AG04450 (cell line): ENCODE measurements around the gene CDK14. TPM values are rescaled to one million over a fixed set of nuclear protein-coding genes. Genes with fewer than 3 reads are reported as not detected.

Experiments
- CTCF ChIA-PET: fragments of 300-600, 350-600 bp; formaldehyde crosslinking; extraction: SDS; loops from one replicate; lab custom pipeline; 2022; ENCODE audit warnings: antibody characterized with exemption, inconsistent platforms; lab: Charles Lee
- POLR2A ChIA-PET: fragments of 350-600 bp; formaldehyde crosslinking; extraction: SDS; loops from one replicate; lab custom pipeline; 2021; ENCODE audit warnings: antibody characterized with exemption, inconsistent platforms; lab: Yijun Ruan, JAX
- DNase-seq: peaks from one replicate; pipeline ENCODE4 v3.0.0-alpha.2; 2011; ENCODE audit warnings: low read depth, low spot score
- H3K27ac ChIP-seq: one replicate; pipeline ENCODE4 v1.5.1; 2012; ENCODE audit warnings: low read depth, low read length, control low read depth
- H3K27me3 ChIP-seq: one replicate; pipeline ENCODE4 v1.6.0; 2012; ENCODE audit warnings: low read length; ENCODE audit not compliant: control insufficient read depth, insufficient read depth
- H3K4me3 ChIP-seq: 2 replicates; pipeline ENCODE4 v1.5.1; 2011; ENCODE audit warnings: mild to moderate bottlenecking, low read depth, low read length, control low read depth
- H3K9me3 ChIP-seq: 2 replicates; pipeline ENCODE4 v1.5.1; 2012; ENCODE audit warnings: low read length; ENCODE audit not compliant: control insufficient read depth, insufficient read depth
- CTCF ChIP-seq: IDR thresholded peaks from 2 replicates; pipeline ENCODE4 v1.5.1; 2011; ENCODE audit warnings: low read depth, low read length, control low read depth, inconsistent platforms
- polyA plus RNA-seq: library from polyadenylated mRNA; depleted of rRNA; stranded (reverse); fragments of >200 nt; gene quantifications from 2 replicates; pipeline ENCODE4 v1.2.3, GENCODE V29; 2011

Gene CDK14
- polyA plus RNA-seq, 1 experiment, result 28.4 TPM

- POLR2A ChIA-PET, result no interaction called here
- Histone ChIP-seq H3K27ac (no peak overlapping the region), H3K4me3 (no peak overlapping the region), H3K9me3 (no peaks in the 10 kb centered on the region), H3K27me3 (no peaks in the 10 kb centered on the region)
- no peak for TF ChIP-seq CTCF
- CTCF ChIA-PET, result interaction anchor here (1.4 kb wide), 1 partner anchor 10 kb away, joined by 3 read pairs; no protein-coding TSS in a partner anchor
- DNase-seq, result no peak
Measured at GRCh38 chr7:91194841-91195240, 598.7 kb downstream of the CDK14 start.

GRCh38 chr7:91196058-91196457, 599.9 kb downstream of the CDK14 start:
- DNase-seq, result no peak
- no peak for TF ChIP-seq CTCF
- CTCF ChIA-PET, result interaction anchor here (1.4 kb wide), 1 partner anchor 9 kb away, joined by 3 read pairs; no protein-coding TSS in a partner anchor

GRCh38 chr7:91198371-91198770, 602.2 kb downstream of the CDK14 start:
- H3K27ac ChIP-seq, result no peak overlapping the region
- no peak overlapping the region for H3K4me3 ChIP-seq
- H3K27me3 ChIP-seq, result no peaks in the 10 kb centered on the region
- no peak for TF ChIP-seq CTCF
- H3K9me3 ChIP-seq, result no peaks in the 10 kb centered on the region
- no peak for DNase-seq
- POLR2A ChIA-PET, result no interaction called here
- CTCF ChIA-PET, result no interaction called here

More at GRCh38 chr7:91196058-91196457, 599.9 kb downstream of the CDK14 start:
- H3K9me3 ChIP-seq, result no peaks in the 10 kb centered on the region
- no peaks in the 10 kb centered on the region for H3K27me3 ChIP-seq
- no peak overlapping the region for H3K4me3 ChIP-seq
- no peak overlapping the region for H3K27ac ChIP-seq
- POLR2A ChIA-PET, result no interaction called here

- no peak for TF ChIP-seq CTCF
- POLR2A ChIA-PET, result no interaction called here
- CTCF ChIA-PET, result interaction anchor here (0.5 kb wide), 1 partner anchor 41 kb away, joined by 3 read pairs; no protein-coding TSS in a partner anchor
Measured at GRCh38 chr7:91199601-91200000, 603.5 kb downstream of the CDK14 start.

GRCh38 chr7:91201442-91202113, 605.5 kb downstream of the CDK14 start:
- POLR2A ChIA-PET, result no interaction called here
- no peaks in the 10 kb centered on the region for H3K27me3 ChIP-seq
- no peak overlapping the region for H3K4me3 ChIP-seq
- CTCF ChIA-PET, result no interaction called here
- no peak overlapping the region for H3K27ac ChIP-seq
- no peaks in the 10 kb centered on the region for H3K9me3 ChIP-seq
- DNase-seq, result no peak
- no peak for TF ChIP-seq CTCF

More at GRCh38 chr7:91199601-91200000, 603.5 kb downstream of the CDK14 start:
- DNase-seq, result no peak
- Histone ChIP-seq H3K4me3 (no peak overlapping the region), H3K9me3 (no peaks in the 10 kb centered on the region), H3K27ac (no peak overlapping the region), H3K27me3 (no peaks in the 10 kb centered on the region)
